NCI-H146 treated with DMSO at 0.1 percent for 48 hours (cell line): ENCODE results near the gene DRD1.
"Not testable (repeated sequence)": the region's sequence is repeated elsewhere in the genome, so short reads cannot be mapped to it uniquely, and the experiment has no call there.

Experiments
- DNase-seq: peaks from one replicate; lab custom pipeline; 2025; ENCODE audit not compliant: unreplicated experiment; lab: John Stamatoyannopoulos, UW

The DRD1 gene

DNA sequence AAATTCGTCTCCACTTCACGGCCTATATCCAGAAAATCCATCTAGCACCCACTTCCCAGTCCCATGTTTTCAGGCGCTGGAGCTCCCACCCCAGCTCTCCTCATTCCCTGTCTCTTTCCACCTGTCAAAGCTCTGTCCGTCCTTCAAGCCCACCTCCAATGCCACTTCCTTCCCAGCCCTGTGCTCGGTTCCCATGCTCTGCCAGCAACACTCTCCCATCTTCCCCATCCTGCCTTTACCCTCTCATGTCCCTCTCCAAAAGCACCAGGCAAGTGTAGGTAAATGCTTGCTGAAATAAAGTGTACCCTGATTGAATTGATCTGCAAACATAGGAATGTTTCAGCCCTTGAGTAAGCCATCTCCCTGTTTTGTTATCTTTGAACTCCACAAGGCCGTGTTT, 9.2 kb downstream of the DRD1 start:
- no peak for DNase-seq

GRCh38 chr5:175427762-175428161, 16.2 kb downstream of the DRD1 start:
- no peak for DNase-seq

- DNase-seq, result not testable (repeated sequence)
Measured at GRCh38 chr5:175424594-175424993, 19.4 kb downstream of the DRD1 start.

GRCh38 chr5:175422058-175422457, 21.9 kb downstream of the DRD1 start:
- no peak for DNase-seq

DNA sequence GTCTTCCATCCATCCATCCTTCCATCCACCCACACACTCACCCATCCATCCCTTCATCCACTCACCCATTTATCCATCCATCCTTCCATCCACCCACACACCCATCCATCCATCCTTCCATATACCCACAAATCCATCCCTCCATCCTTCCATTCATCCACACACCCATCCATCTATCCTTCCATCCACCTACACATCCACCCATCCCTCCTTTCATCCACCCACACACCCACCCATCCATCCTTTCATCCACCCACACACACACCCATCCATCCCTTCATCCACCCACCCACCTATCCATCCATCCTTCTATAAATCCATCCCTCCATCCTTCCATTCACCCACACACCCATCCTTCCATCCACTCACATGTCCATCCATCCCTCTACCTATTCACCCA, 23.6 kb downstream of the DRD1 start:
- no peak for DNase-seq

DNA sequence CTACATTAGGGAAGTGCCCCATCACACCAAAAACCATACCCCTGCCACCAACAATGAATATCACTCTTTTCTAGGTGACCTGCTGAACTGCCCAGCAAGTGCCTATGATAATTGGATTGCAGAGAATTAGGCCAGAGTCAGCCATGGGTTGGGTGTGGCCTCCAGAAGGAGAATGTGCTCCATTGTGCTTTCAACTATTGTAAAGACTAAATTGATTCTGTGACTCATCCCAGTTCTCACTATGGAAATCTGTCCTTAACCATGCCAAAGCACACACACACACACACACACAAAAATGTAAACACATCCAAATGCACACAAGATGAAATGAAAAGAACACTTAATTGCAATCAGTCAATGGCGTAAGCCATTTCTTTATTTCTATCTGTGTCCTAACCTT, 25.7 kb downstream of the DRD1 start:
- DNase-seq, result peak; percentile 30

DNA sequence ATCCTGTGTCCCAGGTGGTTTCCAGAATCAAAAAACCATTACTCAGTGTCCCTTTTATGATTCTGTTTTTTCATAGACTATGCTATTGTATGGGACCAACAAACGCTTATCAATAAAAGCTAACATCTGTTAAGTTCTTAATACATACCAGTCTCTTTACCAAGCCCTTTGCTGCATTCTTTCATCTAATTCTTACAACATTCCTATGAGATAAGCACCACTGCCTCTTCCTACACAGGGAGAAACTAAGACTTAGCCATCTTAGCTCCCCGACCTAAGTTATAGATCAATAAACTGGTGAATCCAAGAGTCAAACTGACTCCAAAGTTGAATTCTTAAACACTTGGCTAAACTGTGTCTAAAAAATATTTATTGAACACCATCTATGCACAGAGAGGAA, 26.6 kb downstream of the DRD1 start:
- no peak for DNase-seq

GRCh38 chr5:175415303-175415702, 28.7 kb downstream of the DRD1 start:
- no peak for DNase-seq

GRCh38 chr5:175410926-175411325, 33.1 kb downstream of the DRD1 start:
- DNase-seq, result no peak

DNA sequence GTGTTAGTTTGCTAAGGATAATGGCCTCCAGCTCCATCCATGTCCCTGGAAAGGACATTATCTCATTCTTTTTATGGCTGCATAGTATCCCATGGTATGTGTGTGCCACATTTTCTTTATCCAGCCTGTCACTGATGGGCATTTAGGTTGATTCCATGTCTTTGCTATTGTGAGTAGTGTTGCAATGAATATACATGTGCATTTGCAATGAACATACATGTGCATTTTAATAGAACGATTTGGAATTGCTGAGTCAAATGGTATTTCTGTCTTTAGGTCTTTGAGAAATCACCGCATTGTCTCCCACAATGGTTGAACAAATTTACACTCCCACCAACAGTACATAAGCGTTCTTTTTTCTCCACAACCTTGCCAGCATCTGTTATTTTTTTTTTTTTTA, 37.7 kb downstream of the DRD1 start:
- no peak for DNase-seq

GRCh38 chr5:175397590-175398297, 46.2 kb downstream of the DRD1 start:
- not testable (repeated sequence) for DNase-seq

DNA sequence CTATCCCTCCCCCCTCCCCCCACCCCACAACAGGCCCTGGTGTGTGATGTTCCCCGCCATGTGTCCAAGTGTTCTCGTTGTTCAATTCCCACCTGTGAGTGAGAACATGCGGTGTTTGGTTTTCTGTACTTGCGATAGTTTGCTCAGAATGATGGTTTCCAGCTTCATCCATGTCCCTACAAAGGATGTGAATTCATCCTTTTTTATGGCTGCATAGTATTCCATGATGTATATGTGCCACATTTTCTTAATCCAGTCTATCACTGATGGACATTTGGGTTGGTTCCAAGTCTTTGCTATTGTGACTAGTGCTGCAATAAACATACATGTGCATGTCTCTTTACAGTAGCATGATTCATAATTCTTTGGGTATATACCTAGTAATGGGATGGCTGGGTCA, 48.6 kb downstream of the DRD1 start:
- not testable (repeated sequence) for DNase-seq

- DNase-seq, result no peak
Measured at GRCh38 chr5:175394601-175395000, 49.4 kb downstream of the DRD1 start.

- DNase-seq, result no peak
Measured at GRCh38 chr5:175393897-175394296, 50.1 kb downstream of the DRD1 start.

DNA sequence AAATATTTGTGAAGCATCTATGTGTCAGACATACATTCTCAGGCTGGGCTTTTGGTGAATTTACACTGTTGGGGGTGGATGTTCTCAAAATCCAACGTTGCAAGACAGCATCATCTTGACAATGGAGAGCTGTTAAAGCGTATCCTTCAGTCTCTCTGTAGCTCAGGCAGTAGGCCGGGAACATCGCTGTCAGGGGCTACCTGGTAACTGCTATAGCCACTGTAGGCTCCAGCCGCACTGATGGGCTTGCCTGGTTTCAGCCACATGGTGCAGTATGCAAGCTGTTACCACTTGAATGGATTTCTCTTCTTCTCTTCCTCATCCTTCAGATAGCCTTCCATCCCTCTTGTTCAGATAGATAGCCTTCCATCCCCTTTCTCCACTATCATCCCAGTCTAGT, 51.7 kb downstream of the DRD1 start:
- no peak for DNase-seq

DNA sequence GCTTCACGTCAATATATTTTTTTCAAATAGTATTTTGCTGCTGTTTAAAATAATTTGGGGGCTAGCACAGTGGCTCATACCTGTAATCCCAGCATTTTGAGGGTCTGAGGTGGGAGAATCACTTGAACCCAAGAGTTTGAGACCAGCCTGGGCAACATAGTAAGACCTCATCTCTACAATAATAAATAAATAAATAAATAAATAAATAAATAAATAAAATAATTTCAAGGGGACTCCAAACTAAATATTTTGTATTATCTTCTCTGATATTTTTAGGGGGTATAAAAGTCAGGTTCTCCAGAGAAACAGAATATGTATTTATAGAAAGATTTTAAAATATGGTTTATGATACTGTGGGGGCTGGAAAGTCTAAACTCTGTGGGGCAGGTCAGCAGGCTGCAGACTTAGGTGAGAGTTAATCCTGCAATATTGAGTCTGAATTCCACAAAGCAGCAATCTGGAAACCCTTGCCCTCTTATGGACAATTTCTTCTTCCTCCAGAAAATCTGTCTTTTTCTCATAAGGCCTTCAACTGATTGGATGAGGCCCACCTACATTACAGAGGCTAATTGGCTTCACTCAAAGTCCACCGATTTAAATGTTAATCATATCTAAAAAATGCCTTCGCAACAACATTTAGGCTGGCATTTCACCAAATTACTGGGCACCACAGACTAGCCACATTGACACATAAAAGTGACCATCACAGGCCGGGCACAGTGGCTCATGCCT, 53.5 kb downstream of the DRD1 start:
- no peak for DNase-seq
